B cell (primary cell): ENCODE measurements around the gene OTOGL. TPM values are rescaled to one million over a fixed set of nuclear protein-coding genes. Genes with fewer than 3 reads are reported as not detected.

Experiments used
- ATAC-seq: fragments of 200-7000 bp; cut with Tn5 transposase; one replicate; pipeline ENCODE4 v1.10.0; 2021; ENCODE audit warnings: low read depth, mild to moderate bottlenecking, moderate number of reproducible peaks, moderate library complexity
- CTCF ChIA-PET: fragments of 350-600 bp; sonication (Branson Sonifier 250); formaldehyde crosslinking; loops from one replicate; lab custom pipeline; 2021; ENCODE audit warnings: antibody characterized with exemption, inconsistent platforms; lab: Charles Lee
- POLR2A ChIA-PET: fragments of 350-600 bp; sonication (Branson Sonifier 250); formaldehyde crosslinking; loops from one replicate; lab custom pipeline; 2021; ENCODE audit warnings: antibody characterized with exemption; lab: Charles Lee
- DNase-seq: peaks from one replicate; pipeline ENCODE4 v3.0.0; 2013
- H2AFZ ChIP-seq: 2 replicates; pipeline ENCODE4 v1.6.1; 2012; ENCODE audit warnings: mild to moderate bottlenecking, low read depth, low read length; ENCODE audit not compliant: insufficient read depth, poor library complexity, severe bottlenecking
- H3K27ac ChIP-seq, 2 donors: 1 replicate in 1 of 2; 2 replicates in 1 of 2; pipeline ENCODE4 v1.5.1; 2012 to 2013; ENCODE audit warnings: low read length in 2 of 2, mild to moderate bottlenecking in 2 of 2, moderate library complexity in 1 of 2
- H3K27me3 ChIP-seq, 4 experiments: fragments of 200-600 bp in 1 of 4; sonication (generic) in 1 of 4; replicated peaks in 1 of 4; 1 replicate in 2 of 4; 2 replicates in 2 of 4; pipeline versions ENCODE4 v1.6.1 to v1.7.0; 2013 to 2016; ENCODE audit warnings: low read length in 3 of 4, mild to moderate bottlenecking in 2 of 4, mixed read lengths in 1 of 4, moderate library complexity in 1 of 4; ENCODE audit not compliant: insufficient read depth in 4 of 4, control insufficient read depth in 3 of 4; ENCODE audit errors: control extremely low read depth in 1 of 4
- H3K36me3 ChIP-seq, 2 experiments: replicated peaks in 1 of 2; 1 replicate in 1 of 2; 2 replicates in 1 of 2; pipeline versions ENCODE4 v1.6.1 to v1.7.1; 2013; ENCODE audit warnings: low read length in 1 of 2; ENCODE audit not compliant: insufficient read depth in 2 of 2, control insufficient read depth in 1 of 2; ENCODE audit errors: control extremely low read depth in 1 of 2, extremely low read depth in 1 of 2
- H3K4me1 ChIP-seq, 2 donors: fragments of 200-600 bp in 1 of 2; sonication (generic) in 1 of 2; 1 replicate in 1 of 2; 2 replicates in 1 of 2; pipeline versions ENCODE4 v1.5.1 to v1.6.1; 2013 to 2017; ENCODE audit warnings: low read length in 2 of 2; ENCODE audit not compliant: control insufficient read depth in 2 of 2, insufficient read depth in 2 of 2
- H3K4me2 ChIP-seq: replicated peaks from 2 replicates; pipeline ENCODE3; 2012; ENCODE audit warnings: mild to moderate bottlenecking, low read depth, low read length; ENCODE audit not compliant: poor library complexity, severe bottlenecking
- H3K4me3 ChIP-seq, 5 experiments: fragments of 200-600 bp in 1 of 5; sonication (generic) in 1 of 5; 1 replicate in 3 of 5; 2 replicates in 2 of 5; pipeline versions ENCODE4 v1.5.1 to v1.7.0; 2011 to 2016; ENCODE audit warnings: low read length in 4 of 5, mild to moderate bottlenecking in 4 of 5, low read depth in 2 of 5, control low read depth in 1 of 5, moderate library complexity in 1 of 5; ENCODE audit not compliant: insufficient read depth in 1 of 5; ENCODE audit errors: control extremely low read depth in 1 of 5, extremely low read depth in 1 of 5
- H3K79me2 ChIP-seq: fragments of 200-600 bp; sonication (generic); one replicate; pipeline ENCODE4 v1.6.0; 2016; ENCODE audit warnings: low read length; ENCODE audit not compliant: control insufficient read depth, insufficient read depth
- H3K9ac ChIP-seq: fragments of 200-600 bp; sonication (generic); 2 replicates; pipeline ENCODE4 v1.6.1; 2017; ENCODE audit warnings: mild to moderate bottlenecking, low read length, moderate library complexity
- H3K9me3 ChIP-seq, 3 donors: one replicate each; pipeline versions ENCODE4 v1.6.1 to v1.7.1; 2013; ENCODE audit warnings: low read length in 2 of 3; ENCODE audit not compliant: control insufficient read depth in 2 of 3, insufficient read depth in 1 of 3; ENCODE audit errors: control extremely low read depth in 1 of 3
- H4K20me1 ChIP-seq: 2 replicates; pipeline ENCODE4 v1.6.0; 2012; ENCODE audit warnings: mild to moderate bottlenecking, low read length; ENCODE audit not compliant: insufficient read depth, control insufficient read depth, poor library complexity, severe bottlenecking
- H3K27ac Mint-ChIP-seq: one replicate; pipeline ENCODE4 v1.8.0; 2021; ENCODE audit warnings: mixed read lengths
- H3K27me3 Mint-ChIP-seq: one replicate; pipeline ENCODE4 v1.8.0; 2021; ENCODE audit warnings: mixed read lengths
- H3K4me1 Mint-ChIP-seq: one replicate; pipeline ENCODE4 v1.8.0; 2021; ENCODE audit warnings: mixed read lengths
- H3K4me3 Mint-ChIP-seq: one replicate; pipeline ENCODE4 v1.8.0; 2021; ENCODE audit warnings: mixed read lengths
- H3K9me3 Mint-ChIP-seq: one replicate; pipeline ENCODE4 v1.8.0; 2022; ENCODE audit warnings: mixed read lengths; ENCODE audit not compliant: insufficient read depth
- EZH2 ChIP-seq: IDR thresholded peaks from 2 replicates; pipeline ENCODE4 v1.6.1; 2012; ENCODE audit warnings: borderline replicate concordance, low read depth, mild to moderate bottlenecking, moderate library complexity, low read length; ENCODE audit not compliant: insufficient read depth, poor library complexity, severe bottlenecking
- WGBS: methylation state at CpG from one replicate; pipeline ENCODE4 v1.1.5; 2013; ENCODE audit warnings: missing lambda C conversion rate; ENCODE audit not compliant: insufficient coverage; 5-methylcytosine and 5-hydroxymethylcytosine counted together
- intact Hi-C: fragments of 100-400 bp; cut with micrococcal nuclease; formaldehyde crosslinking; loops from one replicate; pipeline ENCODE4 v1.10.0; 2022
- polyA plus RNA-seq: library from polyadenylated mRNA; depleted of rRNA; stranded (reverse); fragments of >200 nt; gene quantifications from 2 replicates; pipeline ENCODE4 v1.2.3, GENCODE V29; 2012
- total RNA-seq, 2 donors: library from RNA; stranded (reverse); fragments of 120-200 nt in 1 of 2; gene quantifications; 1 replicate in 1 of 2; 2 replicates in 1 of 2; pipeline versions ENCODE4 v1.2.3 to v1.2.4, GENCODE V29; 2013 to 2022
- TF ChIP-seq, protein P1 (sequence below): fragments of 200-600 bp; IDR thresholded peaks from one replicate; pipeline ENCODE4 v1.8.0; 2022; ENCODE audit warnings: antibody characterized with exemption, mild to moderate bottlenecking

OTOGL gene
- total and polyA plus RNA-seq, 2 donors (not counting 1 experiment from before 2014, with no cell fraction given), result not detected

DNA sequence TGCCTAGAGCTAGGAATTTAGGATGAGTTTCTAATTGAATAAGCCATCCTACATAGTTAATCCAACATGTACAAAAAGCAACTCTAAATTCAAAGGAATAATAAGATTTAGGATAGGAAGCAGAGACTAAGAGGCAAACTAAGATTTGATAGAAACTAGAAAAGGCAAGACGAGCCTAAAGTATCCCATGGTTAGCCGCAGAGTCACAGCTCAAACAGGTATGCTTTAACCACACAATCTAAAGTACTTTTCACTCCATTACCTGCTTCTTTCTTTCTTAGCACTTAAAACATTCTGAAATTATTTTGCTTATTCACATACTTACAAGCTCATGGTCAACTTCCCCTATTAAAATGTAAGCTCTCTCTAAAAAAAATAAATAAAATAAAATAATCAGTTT lies 51.8 kb downstream of the OTOGL start:
- intact Hi-C loops, result no loop called here
- ChIA-PET POLR2A (no interaction called here), CTCF (no interaction called here)
- Histone ChIP-seq H3K4me2 (no peak overlapping the region), H3K79me2 (no peaks in the 10 kb centered on the region), H3K36me3 (no peaks in the 10 kb centered on the region), H3K4me3 (no peak overlapping the region), H2AFZ (no peak overlapping the region), H3K9ac (no peak overlapping the region), H4K20me1 (no peaks in the 10 kb centered on the region), H3K9me3 (no peaks in the 10 kb centered on the region), H3K27ac (no peak overlapping the region), H3K4me1 (no peaks in the 10 kb centered on the region), H3K27me3 (no peaks in the 10 kb centered on the region)
- no peaks in the 10 kb centered on the region for H3K9me3 Mint-ChIP-seq
- DNase-seq (no peak), ATAC-seq (no peak)
- no peak overlapping the region for H3K27ac Mint-ChIP-seq
- H3K27me3 Mint-ChIP-seq, result no peaks in the 10 kb centered on the region
- no peak overlapping the region for H3K4me3 Mint-ChIP-seq
- TF ChIP-seq EZH2, result no peak
- TF ChIP-seq, protein P1, sequence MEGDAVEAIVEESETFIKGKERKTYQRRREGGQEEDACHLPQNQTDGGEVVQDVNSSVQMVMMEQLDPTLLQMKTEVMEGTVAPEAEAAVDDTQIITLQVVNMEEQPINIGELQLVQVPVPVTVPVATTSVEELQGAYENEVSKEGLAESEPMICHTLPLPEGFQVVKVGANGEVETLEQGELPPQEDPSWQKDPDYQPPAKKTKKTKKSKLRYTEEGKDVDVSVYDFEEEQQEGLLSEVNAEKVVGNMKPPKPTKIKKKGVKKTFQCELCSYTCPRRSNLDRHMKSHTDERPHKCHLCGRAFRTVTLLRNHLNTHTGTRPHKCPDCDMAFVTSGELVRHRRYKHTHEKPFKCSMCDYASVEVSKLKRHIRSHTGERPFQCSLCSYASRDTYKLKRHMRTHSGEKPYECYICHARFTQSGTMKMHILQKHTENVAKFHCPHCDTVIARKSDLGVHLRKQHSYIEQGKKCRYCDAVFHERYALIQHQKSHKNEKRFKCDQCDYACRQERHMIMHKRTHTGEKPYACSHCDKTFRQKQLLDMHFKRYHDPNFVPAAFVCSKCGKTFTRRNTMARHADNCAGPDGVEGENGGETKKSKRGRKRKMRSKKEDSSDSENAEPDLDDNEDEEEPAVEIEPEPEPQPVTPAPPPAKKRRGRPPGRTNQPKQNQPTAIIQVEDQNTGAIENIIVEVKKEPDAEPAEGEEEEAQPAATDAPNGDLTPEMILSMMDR, result no peak
- 94% methylated on average over 2 of the region's 2 CpGs for WGBS
- H3K4me1 Mint-ChIP-seq, result no peaks in the 10 kb centered on the region

GRCh38 chr12:80154261-80154660 lies 54.9 kb downstream of the OTOGL start:
- Mint-ChIP-seq H3K4me1 (no peaks in the 10 kb centered on the region), H3K27ac (no peak overlapping the region), H3K4me3 (no peak overlapping the region), H3K9me3 (no peaks in the 10 kb centered on the region), H3K27me3 (no peaks in the 10 kb centered on the region)
- ChIA-PET CTCF (no interaction called here), POLR2A (no interaction called here)
- Histone ChIP-seq H3K4me1 (no peaks in the 10 kb centered on the region), H3K4me2 (no peak overlapping the region), H3K9ac (no peak overlapping the region), H3K27ac (no peak overlapping the region), H2AFZ (no peak overlapping the region), H3K79me2 (no peaks in the 10 kb centered on the region), H3K36me3 (no peaks in the 10 kb centered on the region), H3K4me3 (no peak overlapping the region), H4K20me1 (no peaks in the 10 kb centered on the region), H3K27me3 (peaks cover 0 to 3% (median 0%) of the 10 kb centered on the region in 4 experiments), H3K9me3 (peaks cover 0 to 2% (median 0%) of the 10 kb centered on the region in 3 donors)
- ATAC-seq (no peak), DNase-seq (no peak)
- intact Hi-C loops, result no loop called here
- TF ChIP-seq, protein P1, result no peak
- TF ChIP-seq EZH2, result no peak
- no CpG with 5 or more reads among the region's 1 CpG for WGBS
